WTC11 (cell line): ENCODE data around the gene TREML1.

Source experiments
- CREB1 ChIP-seq: sonication (generic); formaldehyde crosslinking; IDR thresholded peaks from 2 replicates; pipeline ENCODE4 v1.8.0; 2023; ENCODE audit warnings: mild to moderate bottlenecking, missing genetic modification reagents
- IRF2 ChIP-seq: sonication (generic); formaldehyde crosslinking; IDR thresholded peaks from 2 replicates; pipeline ENCODE4 v1.8.0; 2022; ENCODE audit warnings: low read depth, missing genetic modification reagents, borderline replicate concordance
- KAT7 ChIP-seq: sonication (generic); formaldehyde crosslinking; IDR thresholded peaks from 2 replicates; pipeline ENCODE4 v1.8.1; 2023; ENCODE audit warnings: missing genetic modification reagents, mild to moderate bottlenecking, borderline replicate concordance
- NFE2L1 ChIP-seq: sonication (generic); formaldehyde crosslinking; IDR thresholded peaks from 2 replicates; pipeline ENCODE4 v1.8.1; 2023; ENCODE audit warnings: missing genetic modification reagents
- NFYB ChIP-seq: sonication (generic); formaldehyde crosslinking; conservative IDR thresholded peaks from 2 replicates; pipeline ENCODE4 v1.8.0; 2022; ENCODE audit warnings: low read depth, missing genetic modification reagents
- ZBTB21 ChIP-seq: sonication (generic); formaldehyde crosslinking; IDR thresholded peaks from 2 replicates; pipeline ENCODE4 v1.8.1; 2023; ENCODE audit warnings: mild to moderate bottlenecking, missing genetic modification reagents, borderline replicate concordance
- TF ChIP-seq, protein P1 (sequence below): sonication (generic); formaldehyde crosslinking; IDR thresholded peaks from 2 replicates; pipeline ENCODE4 v1.8.1; 2023; ENCODE audit warnings: mild to moderate bottlenecking, missing genetic modification reagents, moderate library complexity
- TF ChIP-seq, protein P2 (sequence below): fragments of 200-600 bp; IDR thresholded peaks from 2 replicates; pipeline ENCODE4 v1.8.0; 2022; ENCODE audit warnings: antibody characterized with exemption
- TF ChIP-seq, protein P3 (sequence below): sonication (generic); formaldehyde crosslinking; IDR thresholded peaks from 2 replicates; pipeline ENCODE4 v1.8.0; 2022; ENCODE audit warnings: mild to moderate bottlenecking, missing genetic modification reagents
- TF ChIP-seq, protein P4 (sequence below): sonication (generic); formaldehyde crosslinking; IDR thresholded peaks from 2 replicates; pipeline ENCODE4 v1.8.1; 2022; ENCODE audit warnings: low read depth, missing genetic modification reagents, borderline replicate concordance
- TF ChIP-seq, protein P5 (sequence below): sonication (generic); formaldehyde crosslinking; IDR thresholded peaks from 2 replicates; pipeline ENCODE4 v1.8.1; 2023; ENCODE audit warnings: mild to moderate bottlenecking, moderate library complexity, missing genetic modification reagents
- TF ChIP-seq, protein P6 (sequence below): sonication (generic); formaldehyde crosslinking; IDR thresholded peaks from 2 replicates; pipeline ENCODE4 v1.8.0; 2022; ENCODE audit warnings: mild to moderate bottlenecking, missing genetic modification reagents
- TF ChIP-seq, protein P7 (sequence below): sonication (generic); formaldehyde crosslinking; conservative IDR thresholded peaks from 2 replicates; pipeline ENCODE4 v1.8.1; 2022; ENCODE audit warnings: mild to moderate bottlenecking, missing genetic modification reagents

DNA sequence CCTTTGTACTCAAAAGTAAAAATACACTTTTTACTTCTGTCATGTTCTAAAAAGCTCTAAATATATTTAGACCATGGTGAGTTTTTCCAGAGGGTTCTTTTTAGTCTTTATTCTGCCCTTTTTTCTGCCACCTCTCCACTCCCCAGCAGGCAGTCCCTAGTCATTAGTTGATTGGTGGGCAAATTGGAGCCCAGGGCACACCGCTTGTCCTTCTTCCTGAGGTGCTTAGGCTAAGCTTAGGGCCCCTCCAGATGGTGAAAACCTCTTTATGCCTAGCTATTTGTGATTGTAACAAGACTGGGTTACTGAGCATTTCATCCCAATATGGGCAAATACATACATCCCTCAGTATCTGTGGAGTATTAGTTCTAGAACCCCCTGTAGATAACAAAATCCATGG, 6.2 kb downstream of the TREML1 start:
- TF ChIP-seq, protein P1, sequence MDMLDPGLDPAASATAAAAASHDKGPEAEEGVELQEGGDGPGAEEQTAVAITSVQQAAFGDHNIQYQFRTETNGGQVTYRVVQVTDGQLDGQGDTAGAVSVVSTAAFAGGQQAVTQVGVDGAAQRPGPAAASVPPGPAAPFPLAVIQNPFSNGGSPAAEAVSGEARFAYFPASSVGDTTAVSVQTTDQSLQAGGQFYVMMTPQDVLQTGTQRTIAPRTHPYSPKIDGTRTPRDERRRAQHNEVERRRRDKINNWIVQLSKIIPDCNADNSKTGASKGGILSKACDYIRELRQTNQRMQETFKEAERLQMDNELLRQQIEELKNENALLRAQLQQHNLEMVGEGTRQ, result no peak
- TF ChIP-seq CREB1 (CRISPR knock-in tag), result no peak
- TF ChIP-seq, protein P2, sequence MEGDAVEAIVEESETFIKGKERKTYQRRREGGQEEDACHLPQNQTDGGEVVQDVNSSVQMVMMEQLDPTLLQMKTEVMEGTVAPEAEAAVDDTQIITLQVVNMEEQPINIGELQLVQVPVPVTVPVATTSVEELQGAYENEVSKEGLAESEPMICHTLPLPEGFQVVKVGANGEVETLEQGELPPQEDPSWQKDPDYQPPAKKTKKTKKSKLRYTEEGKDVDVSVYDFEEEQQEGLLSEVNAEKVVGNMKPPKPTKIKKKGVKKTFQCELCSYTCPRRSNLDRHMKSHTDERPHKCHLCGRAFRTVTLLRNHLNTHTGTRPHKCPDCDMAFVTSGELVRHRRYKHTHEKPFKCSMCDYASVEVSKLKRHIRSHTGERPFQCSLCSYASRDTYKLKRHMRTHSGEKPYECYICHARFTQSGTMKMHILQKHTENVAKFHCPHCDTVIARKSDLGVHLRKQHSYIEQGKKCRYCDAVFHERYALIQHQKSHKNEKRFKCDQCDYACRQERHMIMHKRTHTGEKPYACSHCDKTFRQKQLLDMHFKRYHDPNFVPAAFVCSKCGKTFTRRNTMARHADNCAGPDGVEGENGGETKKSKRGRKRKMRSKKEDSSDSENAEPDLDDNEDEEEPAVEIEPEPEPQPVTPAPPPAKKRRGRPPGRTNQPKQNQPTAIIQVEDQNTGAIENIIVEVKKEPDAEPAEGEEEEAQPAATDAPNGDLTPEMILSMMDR, result no peak
- TF ChIP-seq NFYB, result no peak
- no peak for TF ChIP-seq NFE2L1 (CRISPR knock-in tag)
- no peak for TF ChIP-seq ZBTB21 (CRISPR knock-in tag)
- TF ChIP-seq, protein P3, sequence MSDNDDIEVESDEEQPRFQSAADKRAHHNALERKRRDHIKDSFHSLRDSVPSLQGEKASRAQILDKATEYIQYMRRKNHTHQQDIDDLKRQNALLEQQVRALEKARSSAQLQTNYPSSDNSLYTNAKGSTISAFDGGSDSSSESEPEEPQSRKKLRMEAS (CRISPR knock-in tag), result no peak
- TF ChIP-seq, protein P4, sequence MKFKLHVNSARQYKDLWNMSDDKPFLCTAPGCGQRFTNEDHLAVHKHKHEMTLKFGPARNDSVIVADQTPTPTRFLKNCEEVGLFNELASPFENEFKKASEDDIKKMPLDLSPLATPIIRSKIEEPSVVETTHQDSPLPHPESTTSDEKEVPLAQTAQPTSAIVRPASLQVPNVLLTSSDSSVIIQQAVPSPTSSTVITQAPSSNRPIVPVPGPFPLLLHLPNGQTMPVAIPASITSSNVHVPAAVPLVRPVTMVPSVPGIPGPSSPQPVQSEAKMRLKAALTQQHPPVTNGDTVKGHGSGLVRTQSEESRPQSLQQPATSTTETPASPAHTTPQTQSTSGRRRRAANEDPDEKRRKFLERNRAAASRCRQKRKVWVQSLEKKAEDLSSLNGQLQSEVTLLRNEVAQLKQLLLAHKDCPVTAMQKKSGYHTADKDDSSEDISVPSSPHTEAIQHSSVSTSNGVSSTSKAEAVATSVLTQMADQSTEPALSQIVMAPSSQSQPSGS (CRISPR knock-in tag), result no peak
- TF ChIP-seq, protein P5, sequence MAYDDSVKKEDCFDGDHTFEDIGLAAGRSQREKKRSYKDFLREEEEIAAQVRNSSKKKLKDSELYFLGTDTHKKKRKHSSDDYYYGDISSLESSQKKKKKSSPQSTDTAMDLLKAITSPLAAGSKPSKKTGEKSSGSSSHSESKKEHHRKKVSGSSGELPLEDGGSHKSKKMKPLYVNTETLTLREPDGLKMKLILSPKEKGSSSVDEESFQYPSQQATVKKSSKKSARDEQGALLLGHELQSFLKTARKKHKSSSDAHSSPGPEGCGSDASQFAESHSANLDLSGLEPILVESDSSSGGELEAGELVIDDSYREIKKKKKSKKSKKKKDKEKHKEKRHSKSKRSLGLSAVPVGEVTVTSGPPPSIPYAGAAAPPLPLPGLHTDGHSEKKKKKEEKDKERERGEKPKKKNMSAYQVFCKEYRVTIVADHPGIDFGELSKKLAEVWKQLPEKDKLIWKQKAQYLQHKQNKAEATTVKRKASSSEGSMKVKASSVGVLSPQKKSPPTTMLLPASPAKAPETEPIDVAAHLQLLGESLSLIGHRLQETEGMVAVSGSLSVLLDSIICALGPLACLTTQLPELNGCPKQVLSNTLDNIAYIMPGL (CRISPR knock-in tag), result no peak
- no peak for TF ChIP-seq IRF2
- TF ChIP-seq, protein P6, sequence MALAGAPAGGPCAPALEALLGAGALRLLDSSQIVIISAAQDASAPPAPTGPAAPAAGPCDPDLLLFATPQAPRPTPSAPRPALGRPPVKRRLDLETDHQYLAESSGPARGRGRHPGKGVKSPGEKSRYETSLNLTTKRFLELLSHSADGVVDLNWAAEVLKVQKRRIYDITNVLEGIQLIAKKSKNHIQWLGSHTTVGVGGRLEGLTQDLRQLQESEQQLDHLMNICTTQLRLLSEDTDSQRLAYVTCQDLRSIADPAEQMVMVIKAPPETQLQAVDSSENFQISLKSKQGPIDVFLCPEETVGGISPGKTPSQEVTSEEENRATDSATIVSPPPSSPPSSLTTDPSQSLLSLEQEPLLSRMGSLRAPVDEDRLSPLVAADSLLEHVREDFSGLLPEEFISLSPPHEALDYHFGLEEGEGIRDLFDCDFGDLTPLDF (CRISPR knock-in tag), result no peak
- TF ChIP-seq, protein P7, sequence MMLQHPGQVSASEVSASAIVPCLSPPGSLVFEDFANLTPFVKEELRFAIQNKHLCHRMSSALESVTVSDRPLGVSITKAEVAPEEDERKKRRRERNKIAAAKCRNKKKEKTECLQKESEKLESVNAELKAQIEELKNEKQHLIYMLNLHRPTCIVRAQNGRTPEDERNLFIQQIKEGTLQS (CRISPR knock-in tag), result no peak
- TF ChIP-seq KAT7 (CRISPR knock-in tag), result no peak
